Hematopoietic multipotent progenitor cell treated with erythropoietin and hydrocortisone succinate and interleukin-3 and kit ligand, for 6 days (in vitro differentiated cells): ENCODE results near the gene ZBTB42.

Source experiments
- DNase-seq: peaks from one replicate; pipeline ENCODE4 v3.0.0-alpha.2; 2015

ZBTB42 gene

DNA sequence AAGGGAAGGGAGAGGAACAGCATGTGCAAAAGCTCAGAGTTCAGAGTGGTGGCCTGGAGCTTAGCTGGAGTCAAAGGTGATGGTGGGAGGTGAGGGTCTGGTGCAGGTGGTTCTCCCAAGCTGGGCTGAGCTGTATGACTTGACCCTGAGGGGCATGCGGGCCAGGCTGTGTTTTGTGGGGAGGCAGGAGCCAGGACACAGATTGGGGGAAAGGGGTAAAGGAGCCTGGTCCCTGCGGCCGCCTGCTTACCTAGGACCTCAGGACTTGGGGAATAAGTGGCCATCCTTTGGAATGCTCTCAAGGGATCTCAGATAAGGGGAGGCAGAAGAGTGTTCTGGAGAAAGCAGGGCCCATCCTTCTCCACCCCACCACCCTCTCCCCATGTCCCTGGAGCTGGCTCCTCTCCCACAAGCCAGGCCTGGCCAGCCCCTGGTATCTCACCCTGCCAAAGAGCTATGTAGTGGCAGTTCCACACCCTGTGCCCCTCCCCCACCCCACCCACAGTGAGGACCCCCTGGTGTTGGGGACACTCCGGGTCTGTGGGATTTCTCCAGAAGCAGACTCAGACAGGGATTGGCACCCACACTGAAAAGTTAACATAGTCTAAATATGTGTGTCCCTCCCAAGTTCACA lies 44.2 kb downstream of the ZBTB42 start:
- no peak for DNase-seq

DNA sequence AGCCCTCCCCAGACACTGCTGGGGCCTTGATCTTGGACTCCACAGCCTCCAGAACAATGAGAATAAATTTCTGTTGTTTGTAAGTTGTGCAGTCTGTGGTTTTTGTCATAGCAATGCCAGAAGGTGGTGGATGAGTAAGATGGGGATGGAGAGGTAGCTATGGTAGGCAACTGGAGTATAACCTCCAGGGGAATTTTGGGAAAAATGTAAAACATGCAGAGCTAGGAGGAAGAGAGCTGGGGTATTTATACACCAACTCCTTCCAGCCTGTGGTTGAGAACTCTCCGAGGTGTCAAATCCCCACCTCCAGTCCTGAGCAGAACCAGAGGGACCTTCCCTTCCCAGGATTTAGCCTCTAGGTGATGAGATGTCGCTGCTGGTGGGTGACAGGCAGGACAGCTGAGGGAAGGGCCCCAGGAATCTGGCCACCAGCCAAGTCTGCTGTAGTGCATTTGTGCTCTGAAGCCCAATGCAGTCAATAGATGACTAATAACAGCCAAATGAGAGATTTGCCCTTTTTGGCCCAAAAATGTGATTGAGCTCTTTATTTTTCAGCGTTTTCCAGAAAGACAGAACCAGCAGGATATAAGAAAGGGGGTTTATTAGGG lies 45.0 kb downstream of the ZBTB42 start:
- no peak for DNase-seq

DNA sequence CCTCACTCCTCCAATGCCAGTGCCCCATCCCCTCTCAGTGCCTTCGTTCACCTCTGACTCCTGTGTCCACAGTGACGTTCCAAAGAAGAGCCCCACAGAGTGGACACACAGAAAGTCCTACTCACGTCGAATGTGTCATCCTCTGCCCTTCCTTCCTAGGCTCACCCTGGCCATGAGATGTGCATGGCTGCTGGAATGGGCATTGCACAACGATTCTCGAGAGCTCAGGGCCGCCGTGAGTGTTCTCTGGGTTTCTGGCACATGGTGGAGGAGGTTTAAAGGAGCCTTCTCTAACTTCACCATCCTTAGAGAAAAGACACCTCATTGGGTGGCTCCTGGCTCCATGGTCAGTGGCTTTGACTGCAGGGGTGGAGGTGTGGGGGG lies 51.4 kb downstream of the ZBTB42 start:
- no peak for DNase-seq
